PC-3 (cell line): Measurements from ENCODE around the gene IGSF23. TPM values are rescaled to one million over a fixed set of nuclear protein-coding genes. Genes with fewer than 3 reads are reported as not detected.

ENCODE experiments used
- ATAC-seq: fragments of 200-7000 bp; cut with Tn5 transposase; 2 replicates; pipeline ENCODE4 v1.9.1; 2020; ENCODE audit warnings: mild to moderate bottlenecking, moderate library complexity
- BruUV-seq: library from RNA; stranded (reverse); fragments of 400-500 nt; replicated peaks from 2 replicates; lab custom pipeline; 2021; lab: Mats Ljungman, UMichigan
- CTCF ChIA-PET: fragments of 300-600 bp; sonication (Branson Sonifier 250); formaldehyde crosslinking; loops from one replicate; lab custom pipeline; 2022; ENCODE audit warnings: antibody characterized with exemption; lab: Charles Lee
- POLR2A ChIA-PET: fragments of 300-600 bp; sonication (Branson Sonifier 250); formaldehyde crosslinking; loops from one replicate; lab custom pipeline; 2022; ENCODE audit warnings: antibody characterized with exemption; ENCODE audit not compliant: unreplicated experiment; lab: Charles Lee
- DNase-seq: peaks from one replicate; pipeline ENCODE4 v3.0.0-alpha.2; 2015
- H2AFZ ChIP-seq: fragments of 300-600 bp; sonication (generic); 2 replicates; pipeline ENCODE4 v1.6.0; 2016; ENCODE audit warnings: antibody characterized with exemption, low read length
- H3F3A ChIP-seq: fragments of 300-600 bp; sonication (generic); one replicate; pipeline ENCODE4 v1.6.0; 2017; ENCODE audit warnings: antibody characterized with exemption, low read length, control low read depth, mild to moderate bottlenecking; ENCODE audit not compliant: unreplicated experiment
- H3K27ac ChIP-seq: fragments of 300-600 bp; sonication (generic); 2 replicates; pipeline ENCODE4 v1.5.1; 2016; ENCODE audit warnings: mild to moderate bottlenecking, low read length
- H3K27me3 ChIP-seq: fragments of 300-600 bp; sonication (generic); 2 replicates; pipeline ENCODE4 v1.6.1; 2016; ENCODE audit warnings: low read length, mixed read lengths
- H3K36me3 ChIP-seq: fragments of 300-600 bp; sonication (generic); 2 replicates; pipeline ENCODE4 v1.6.1; 2016; ENCODE audit warnings: low read depth, mixed run types, low read length, mixed read lengths
- H3K4me1 ChIP-seq: fragments of 300-600 bp; sonication (generic); 2 replicates; pipeline ENCODE4 v1.5.1; 2016; ENCODE audit warnings: low read length; ENCODE audit not compliant: insufficient read depth
- H3K4me2 ChIP-seq: fragments of 300-600 bp; sonication (generic); 2 replicates; pipeline ENCODE4 v1.6.0; 2016; ENCODE audit warnings: low read length
- H3K4me3 ChIP-seq: fragments of 300-600 bp; sonication (generic); 2 replicates; pipeline ENCODE4 v1.5.1; 2016; ENCODE audit warnings: mild to moderate bottlenecking, low read length, mixed read lengths
- H3K79me2 ChIP-seq: fragments of 300-600 bp; sonication (generic); 2 replicates; pipeline ENCODE4 v1.6.1; 2017; ENCODE audit warnings: low read length, mixed read lengths
- H3K9ac ChIP-seq: fragments of 300-600 bp; sonication (generic); 2 replicates; pipeline ENCODE4 v1.6.0; 2016; ENCODE audit warnings: mild to moderate bottlenecking, low read length
- H3K9me2 ChIP-seq: fragments of 300-600 bp; sonication (generic); replicated peaks from 2 replicates; pipeline ENCODE4 v1.6.1; 2016; ENCODE audit warnings: mixed run types, low read length, mixed read lengths
- H3K9me3 ChIP-seq: fragments of 300-600 bp; sonication (generic); 2 replicates; pipeline ENCODE4 v1.6.1; 2016; ENCODE audit warnings: low read length, mixed read lengths
- H4K20me1 ChIP-seq: fragments of 300-600 bp; sonication (generic); 2 replicates; pipeline ENCODE4 v1.6.1; 2016; ENCODE audit warnings: low read length, mixed read lengths
- CTCF ChIP-seq: fragments of 300-600 bp; sonication (generic); conservative IDR thresholded peaks from 2 replicates; pipeline ENCODE4 v1.5.1; 2017; ENCODE audit warnings: antibody characterized with exemption, low read depth, mild to moderate bottlenecking, low read length
- EZH2 ChIP-seq: fragments of 300-600 bp; sonication (generic); IDR thresholded peaks from one replicate; pipeline ENCODE4 v1.6.1; 2017; ENCODE audit warnings: antibody characterized with exemption, mild to moderate bottlenecking, low read length; ENCODE audit not compliant: unreplicated experiment
- EZH2phosphoT487 ChIP-seq: fragments of 300-600 bp; sonication (generic); IDR thresholded peaks from 2 replicates; pipeline ENCODE4 v1.6.1; 2018; ENCODE audit warnings: mild to moderate bottlenecking, antibody characterized with exemption, low read length, borderline replicate concordance
- intact Hi-C: fragments of 100-400 bp; cut with micrococcal nuclease; formaldehyde crosslinking; loops from 2 replicates; pipeline ENCODE4 v1.9.0; 2023
- total RNA-seq: library from RNA; depleted of rRNA; stranded (reverse); fragments of >200 nt; gene quantifications from 2 replicates; pipeline ENCODE4 v1.2.3, GENCODE V29; 2014

IGSF23 gene
- total RNA-seq, 1 experiment from 2014 or later, result not detected

- H3K9ac ChIP-seq, result peak overlapping the region; percentile 22; the same call in 1 of the 2 replicates
- H3K4me1 ChIP-seq, result peaks cover 49% of the 10 kb centered on the region
- H3F3A ChIP-seq, result peaks cover 4% of the 10 kb centered on the region
- ChIA-PET POLR2A (interaction anchor here (0.7 kb wide), 1 partner anchor 267 kb away, joined by 5 read pairs; no protein-coding TSS in a partner anchor), CTCF (interaction anchor here (0.5 kb wide), 1 partner anchor 30 kb away, joined by 3 read pairs; no protein-coding TSS in a partner anchor)
- H3K9me2 ChIP-seq, result no peaks in the 10 kb centered on the region
- TF ChIP-seq CTCF, result no peak
- TF ChIP-seq EZH2phosphoT487, result no peak
- no peak for TF ChIP-seq EZH2
- no peaks in the 10 kb centered on the region for H3K36me3 ChIP-seq
- no peaks in the 10 kb centered on the region for H3K9me3 ChIP-seq
- H3K4me2 ChIP-seq, result peak overlapping the region; percentile 5; the same call in 1 of the 2 replicates
- BruUV-seq, result no TSS peak
- no peak overlapping the region for H3K4me3 ChIP-seq
- no peaks in the 10 kb centered on the region for H3K27me3 ChIP-seq
- peaks cover 20% of the 10 kb centered on the region for H3K79me2 ChIP-seq
- peak; percentile 82 for DNase-seq
- H4K20me1 ChIP-seq, result 0 out of 2 replicates have a peak, but pooled peaks cover 3% of the 10 kb centered on the region
- intact Hi-C loops, result loop anchor here (5.0 kb wide), 1 partner anchor 53 kb away; no protein-coding TSS in a partner anchor
- ATAC-seq, result peak; percentile 47
- H2AFZ ChIP-seq, result no peak overlapping the region
- peak overlapping the region; percentile 72 for H3K27ac ChIP-seq
Observed at GRCh38 chr19:44640518-44640917, 27.2 kb downstream of the IGSF23 start.

GRCh38 chr19:44641501-44642265 is 28.3 kb downstream of the IGSF23 start:
- intact Hi-C loops, result loop anchor here (5.0 kb wide), 1 partner anchor 54 kb away; no protein-coding TSS in a partner anchor
- CTCF ChIA-PET, result no interaction called here
- TF ChIP-seq CTCF (no peak), EZH2 (no peak), EZH2phosphoT487 (no peak)

More at GRCh38 chr19:44641501-44642265, 28.3 kb downstream of the IGSF23 start:
- H3K27me3 ChIP-seq, result no peaks in the 10 kb centered on the region
- no peak overlapping the region for H2AFZ ChIP-seq
- ATAC-seq (no peak), DNase-seq (no peak)
- no TSS peak for BruUV-seq
- peak overlapping the region; percentile 72 for H3K27ac ChIP-seq
- POLR2A ChIA-PET, result no interaction called here
- peaks cover 2% of the 10 kb centered on the region; the same call in 1 of the 2 replicates for H3K36me3 ChIP-seq
- no peaks in the 10 kb centered on the region for H3K9me3 ChIP-seq
- no peaks in the 10 kb centered on the region for H3F3A ChIP-seq
- peaks cover 31% of the 10 kb centered on the region for H3K79me2 ChIP-seq
- H3K4me2 ChIP-seq, result 0 out of 2 replicates have a peak overlapping the region, but pooled peaks have one; percentile 5
- H4K20me1 ChIP-seq, result peaks cover 8% of the 10 kb centered on the region
- H3K4me3 ChIP-seq, result no peak overlapping the region
- H3K9ac ChIP-seq, result no peak overlapping the region
- peaks cover 42% of the 10 kb centered on the region for H3K4me1 ChIP-seq
- H3K9me2 ChIP-seq, result no peaks in the 10 kb centered on the region
